ENCODE results near the gene IQSEC2. TPM values are rescaled to one million over a fixed set of nuclear protein-coding genes. Genes with fewer than 3 reads are reported as not detected.

The IQSEC2 gene
- total and polyA plus RNA-seq, 2 of the 13 experiments (the other 11 are each of a cell fraction or from before 2014, with no cell fraction given), result 0.13 to 0.21 TPM

DNA sequence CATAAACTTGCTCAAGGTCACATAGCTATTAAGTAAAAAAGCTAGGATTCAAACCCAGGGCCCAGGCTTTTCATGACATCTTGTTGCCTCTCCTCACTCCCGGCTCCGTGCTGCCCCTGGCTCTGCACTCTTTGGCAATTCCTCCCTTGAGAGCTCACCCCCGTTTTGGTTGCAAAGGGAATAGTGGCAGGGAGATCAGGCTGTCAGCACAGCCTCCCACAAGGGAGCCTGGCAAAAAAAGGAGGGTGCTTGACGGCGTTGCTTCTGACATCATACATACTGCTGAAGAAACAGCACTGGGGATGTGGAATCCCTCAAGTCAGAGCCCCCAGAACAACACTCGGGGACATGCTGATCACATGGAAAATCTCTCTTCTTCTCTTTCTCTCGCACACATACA lies 20.5 kb downstream of the IQSEC2 start:
- CTCF ChIA-PET (ENCODE audit: low intra/inter-chr PET ratio, low total read pairs), result no interaction called here
- ATAC-seq (no peak), FAIRE-seq (no peak), DNase-seq (ENCODE audit: low spot score) (no peak)
- H3K27me3 ChIP-seq (ENCODE audit: control insufficient read depth in 1 of 2, insufficient read depth in 2 of 2, low read length in 2 of 2), result no peaks in the 10 kb centered on the region
- H3K4me3 ChIP-seq (replicated peaks in 1 of 3; ENCODE audit: insufficient read depth in 1 of 3, low read depth in 2 of 3, low read length in 3 of 3), result no peak overlapping the region
- no peaks in the 10 kb centered on the region for H4K20me1 ChIP-seq (ENCODE audit: insufficient read depth, low read length)
- TF ChIP-seq ZNF225 (CRISPR knock-in tag; IDR thresholded peaks at IDR 0.05) (no peak), ARID2 (CRISPR knock-in tag; IDR thresholded peaks at IDR 0.05; ENCODE audit: borderline replicate concordance) (no peak), ZNF878 (CRISPR knock-in tag; IDR thresholded peaks at IDR 0.05) (no peak), NFE2L1 (CRISPR knock-in tag; IDR thresholded peaks at IDR 0.05; ENCODE audit: borderline replicate concordance) (no peak), ZNF772 (CRISPR knock-in tag; IDR thresholded peaks at IDR 0.05) (no peak), NFRKB (IDR thresholded peaks at IDR 0.05) (no peak), TEAD3 (CRISPR knock-in tag; optimal IDR thresholded peaks at IDR 0.05; ENCODE audit: borderline replicate concordance) (no peak), ZNF841 (CRISPR knock-in tag; IDR thresholded peaks at IDR 0.05; ENCODE audit: borderline replicate concordance) (no peak), NFE2L2 (IDR thresholded peaks at IDR 0.05; ENCODE audit: low read length) (no peak), ZNF768 (CRISPR knock-in tag; IDR thresholded peaks at IDR 0.05) (no peak), SP5 (CRISPR knock-in tag; IDR thresholded peaks at IDR 0.05; ENCODE audit: borderline replicate concordance, low read depth) (no peak), ZNF572 (CRISPR knock-in tag; IDR thresholded peaks at IDR 0.05) (no peak), ZSCAN22 (CRISPR knock-in tag; IDR thresholded peaks at IDR 0.05) (no peak)
- TF ChIP-seq, protein P1, sequence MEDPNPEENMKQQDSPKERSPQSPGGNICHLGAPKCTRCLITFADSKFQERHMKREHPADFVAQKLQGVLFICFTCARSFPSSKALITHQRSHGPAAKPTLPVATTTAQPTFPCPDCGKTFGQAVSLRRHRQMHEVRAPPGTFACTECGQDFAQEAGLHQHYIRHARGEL (CRISPR knock-in tag; IDR thresholded peaks at IDR 0.05), result no peak
- intact Hi-C loops (cut with micrococcal nuclease; ENCODE audit: unreplicated experiment), result no loop called here
- no peaks in the 10 kb centered on the region for H3K79me2 ChIP-seq (ENCODE audit: insufficient read depth, low read length)
- in situ Hi-C loops (cut with HindIII; ENCODE audit: extremely low pct_ligation_motif_present, low pct_unique_long_range_greater_than_20kb), result no loop called here
- no peaks in the 10 kb centered on the region for H3K4me1 ChIP-seq (ENCODE audit: insufficient read depth, low read length)
- no peak overlapping the region for H2AFZ ChIP-seq (ENCODE audit: low read length)
- no peak overlapping the region for H3K9ac ChIP-seq (ENCODE audit: insufficient read depth, low read depth, low read length)
- 63% methylated on average over 2 of the region's 7 CpGs for WGBS (ENCODE audit: low lambda C conversion rate)
- H3K27ac ChIP-seq (ENCODE audit: extremely low read length, insufficient read depth, low read length), result no peak overlapping the region
- H3K9me3 ChIP-seq (ENCODE audit: low read length), result no peaks in the 10 kb centered on the region
- no TSS peak for BruUV-seq (replicated peaks)
- no peaks in the 10 kb centered on the region for H3K36me3 ChIP-seq (replicated peaks in 1 of 2; ENCODE audit: control insufficient read depth in 1 of 2, insufficient read depth in 2 of 2, low read length in 2 of 2)
- no peak overlapping the region for H3K4me2 ChIP-seq (ENCODE audit: low read depth, low read length)
- POLR2A ChIA-PET, result no interaction called here
